Karpas-422 (cell line): ENCODE results near the gene MSRB2. TPM values are rescaled to one million over a fixed set of nuclear protein-coding genes. Genes with fewer than 3 reads are reported as not detected.
A peak's percentile ranks its signal among the peaks of the same experiment; 100 is the strongest.

Experiments
- DNase-seq: peaks from one replicate; pipeline ENCODE4 v3.0.0-alpha.2; 2015
- H2AFZ ChIP-seq: fragments of 200-600 bp; sonication (generic); 2 replicates; pipeline ENCODE4 v1.6.1; 2014; ENCODE audit warnings: antibody characterized with exemption, low read length, mixed read lengths
- H3K27ac ChIP-seq: fragments of 200-600 bp; sonication (generic); 2 replicates; pipeline ENCODE4 v1.5.1; 2014; ENCODE audit warnings: mild to moderate bottlenecking, low read length, moderate library complexity
- H3K27me3 ChIP-seq: fragments of 200-600 bp; sonication (generic); 2 replicates; pipeline ENCODE4 v1.6.1; 2014; ENCODE audit warnings: low read length, mixed read lengths
- H3K36me3 ChIP-seq: fragments of 200-600 bp; sonication (generic); 2 replicates; pipeline ENCODE4 v1.6.1; 2014; ENCODE audit warnings: low read length, mixed read lengths; ENCODE audit not compliant: insufficient read depth
- H3K4me1 ChIP-seq: fragments of 200-600 bp; sonication (generic); 2 replicates; pipeline ENCODE4 v1.6.1; 2014; ENCODE audit warnings: mild to moderate bottlenecking, low read length, mixed read lengths
- H3K4me2 ChIP-seq: fragments of 200-600 bp; sonication (generic); 2 replicates; pipeline ENCODE4 v1.6.1; 2014; ENCODE audit warnings: low read length, low read depth, mild to moderate bottlenecking; ENCODE audit not compliant: poor library complexity, severe bottlenecking
- H3K4me3 ChIP-seq: fragments of 200-600 bp; sonication (generic); 2 replicates; pipeline ENCODE4 v1.5.1; 2014; ENCODE audit warnings: mild to moderate bottlenecking, antibody characterized with exemption, low read length, mixed read lengths
- H3K79me2 ChIP-seq: fragments of 200-600 bp; sonication (generic); 2 replicates; pipeline ENCODE4 v1.6.1; 2014; ENCODE audit warnings: mild to moderate bottlenecking, low read length, mixed read lengths
- H3K9ac ChIP-seq: fragments of 200-600 bp; sonication (generic); 2 replicates; pipeline ENCODE4 v1.6.0; 2014; ENCODE audit warnings: low read length
- H3K9me2 ChIP-seq: fragments of 200-600 bp; sonication (generic), shearing (Covaris generic); replicated peaks from 2 replicates; pipeline ENCODE4 v1.6.0; 2014; ENCODE audit warnings: mild to moderate bottlenecking, low read length, moderate library complexity; ENCODE audit not compliant: insufficient read depth
- H3K9me3 ChIP-seq: fragments of 300-700, 200-600 bp; sonication (generic); 2 replicates; pipeline ENCODE4 v1.6.1; 2014; ENCODE audit warnings: low read length, mixed read lengths
- H4K20me1 ChIP-seq: fragments of 200-600 bp; sonication (generic); 2 replicates; pipeline ENCODE4 v1.6.1; 2014; ENCODE audit warnings: mild to moderate bottlenecking, antibody characterized with exemption, low read length, low read depth; ENCODE audit not compliant: insufficient read depth
- total RNA-seq: library from RNA; depleted of rRNA; stranded (reverse); fragments of >200 nt; shearing (Covaris generic); gene quantifications from 2 replicates; pipeline ENCODE4 v1.2.3, GENCODE V29; 2014; ENCODE audit warnings: low replicate concordance

Gene MSRB2
- total RNA-seq, 1 experiment from 2014 or later = 12.3 TPM

- H2AFZ ChIP-seq = no peak overlapping the region
- H3K9me2 ChIP-seq = no peaks in the 10 kb centered on the region
- H3K4me3 ChIP-seq = no peak overlapping the region
- H3K4me2 ChIP-seq = no peak overlapping the region
- no peak for DNase-seq
- H3K9ac ChIP-seq = no peak overlapping the region
- H3K27me3 ChIP-seq = no peaks in the 10 kb centered on the region
- H3K9me3 ChIP-seq = no peaks in the 10 kb centered on the region
- H3K36me3 ChIP-seq = no peaks in the 10 kb centered on the region
- H4K20me1 ChIP-seq = no peaks in the 10 kb centered on the region
- no peaks in the 10 kb centered on the region for H3K79me2 ChIP-seq
- H3K4me1 ChIP-seq = no peaks in the 10 kb centered on the region
- no peak overlapping the region for H3K27ac ChIP-seq
Measured at GRCh38 chr10:23079700-23080099, 15.7 kb upstream of the MSRB2 start.

GRCh38 chr10:23080262-23080661, 15.1 kb upstream of the MSRB2 start:
- Histone ChIP-seq H3K9me2 (no peaks in the 10 kb centered on the region), H2AFZ (no peak overlapping the region)

DNA sequence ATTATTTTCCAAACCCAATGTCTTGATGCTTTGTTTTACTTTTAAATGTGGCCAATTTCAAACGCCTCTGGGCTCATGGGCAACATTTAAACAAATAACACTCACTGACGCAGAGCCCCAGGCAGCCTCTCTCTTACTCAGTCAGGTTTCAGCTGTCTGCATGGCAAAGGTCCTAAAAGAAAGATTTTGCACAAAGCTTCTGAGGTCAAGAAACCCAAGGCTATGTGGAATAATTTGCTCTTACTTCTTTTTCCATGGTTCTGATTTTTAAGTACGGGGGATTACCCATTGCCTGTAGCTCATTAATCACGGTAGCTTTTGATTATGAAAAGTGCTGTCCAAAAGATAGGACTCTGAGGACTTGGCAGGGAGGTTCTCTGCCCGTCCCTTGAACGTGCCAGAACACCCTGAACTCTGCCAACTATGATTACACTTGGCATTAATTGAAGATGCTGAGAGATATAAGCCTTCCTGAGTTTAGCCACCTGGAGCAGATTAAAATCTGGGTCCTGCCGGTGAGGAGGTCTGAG, 14.1 kb upstream of the MSRB2 start:
- Histone ChIP-seq H3K4me2 (no peak overlapping the region), H3K9ac (no peak overlapping the region), H3K4me3 (no peak overlapping the region), H3K4me1 (no peaks in the 10 kb centered on the region), H4K20me1 (no peaks in the 10 kb centered on the region), H3K27ac (no peak overlapping the region), H3K36me3 (no peaks in the 10 kb centered on the region), H3K27me3 (no peaks in the 10 kb centered on the region), H3K9me2 (no peaks in the 10 kb centered on the region), H3K9me3 (no peaks in the 10 kb centered on the region), H2AFZ (no peak overlapping the region), H3K79me2 (no peaks in the 10 kb centered on the region)
- DNase-seq = no peak

More at GRCh38 chr10:23080262-23080661, 15.1 kb upstream of the MSRB2 start:
- no peaks in the 10 kb centered on the region for H3K36me3 ChIP-seq
- H3K4me3 ChIP-seq = no peak overlapping the region
- H3K79me2 ChIP-seq = no peaks in the 10 kb centered on the region
- no peak overlapping the region for H3K9ac ChIP-seq
- no peak for DNase-seq
- no peak overlapping the region for H3K4me2 ChIP-seq
- H3K4me1 ChIP-seq = no peaks in the 10 kb centered on the region
- no peak overlapping the region for H3K27ac ChIP-seq
- H3K27me3 ChIP-seq = no peaks in the 10 kb centered on the region
- no peaks in the 10 kb centered on the region for H3K9me3 ChIP-seq
- no peaks in the 10 kb centered on the region for H4K20me1 ChIP-seq

- Histone ChIP-seq H3K27ac (no peak overlapping the region), H4K20me1 (no peaks in the 10 kb centered on the region), H3K79me2 (no peaks in the 10 kb centered on the region), H3K4me1 (no peaks in the 10 kb centered on the region), H2AFZ (no peak overlapping the region), H3K9me3 (no peaks in the 10 kb centered on the region), H3K36me3 (no peaks in the 10 kb centered on the region), H3K4me3 (no peak overlapping the region), H3K9ac (no peak overlapping the region), H3K9me2 (no peaks in the 10 kb centered on the region), H3K4me2 (no peak overlapping the region), H3K27me3 (no peaks in the 10 kb centered on the region)
- DNase-seq = peak; percentile 59
Measured at GRCh38 chr10:23081891-23082290, 13.5 kb upstream of the MSRB2 start.

- Histone ChIP-seq H3K9ac (no peak overlapping the region), H2AFZ (no peak overlapping the region), H3K36me3 (no peaks in the 10 kb centered on the region), H3K4me2 (no peak overlapping the region), H3K9me3 (no peaks in the 10 kb centered on the region), H3K4me3 (no peak overlapping the region), H4K20me1 (no peaks in the 10 kb centered on the region), H3K4me1 (no peaks in the 10 kb centered on the region), H3K79me2 (no peaks in the 10 kb centered on the region), H3K9me2 (no peaks in the 10 kb centered on the region), H3K27ac (no peak overlapping the region), H3K27me3 (no peaks in the 10 kb centered on the region)
- no peak for DNase-seq
Measured at GRCh38 chr10:23088609-23089008, 6.8 kb upstream of the MSRB2 start.

GRCh38 chr10:23094786-23095403, 484 bp upstream of the MSRB2 start:
- Histone ChIP-seq H2AFZ (no peak overlapping the region), H3K9me3 (no peaks in the 10 kb centered on the region), H3K79me2 (no peaks in the 10 kb centered on the region), H3K4me3 (no peak overlapping the region), H3K36me3 (no peaks in the 10 kb centered on the region), H4K20me1 (peaks cover 8% of the 10 kb centered on the region; the same call in 1 of the 2 replicates), H3K4me1 (peaks cover 15% of the 10 kb centered on the region), H3K4me2 (no peak overlapping the region), H3K9ac (no peak overlapping the region), H3K9me2 (no peaks in the 10 kb centered on the region), H3K27me3 (no peaks in the 10 kb centered on the region), H3K27ac (no peak overlapping the region)
- peak; percentile 43 for DNase-seq

DNA sequence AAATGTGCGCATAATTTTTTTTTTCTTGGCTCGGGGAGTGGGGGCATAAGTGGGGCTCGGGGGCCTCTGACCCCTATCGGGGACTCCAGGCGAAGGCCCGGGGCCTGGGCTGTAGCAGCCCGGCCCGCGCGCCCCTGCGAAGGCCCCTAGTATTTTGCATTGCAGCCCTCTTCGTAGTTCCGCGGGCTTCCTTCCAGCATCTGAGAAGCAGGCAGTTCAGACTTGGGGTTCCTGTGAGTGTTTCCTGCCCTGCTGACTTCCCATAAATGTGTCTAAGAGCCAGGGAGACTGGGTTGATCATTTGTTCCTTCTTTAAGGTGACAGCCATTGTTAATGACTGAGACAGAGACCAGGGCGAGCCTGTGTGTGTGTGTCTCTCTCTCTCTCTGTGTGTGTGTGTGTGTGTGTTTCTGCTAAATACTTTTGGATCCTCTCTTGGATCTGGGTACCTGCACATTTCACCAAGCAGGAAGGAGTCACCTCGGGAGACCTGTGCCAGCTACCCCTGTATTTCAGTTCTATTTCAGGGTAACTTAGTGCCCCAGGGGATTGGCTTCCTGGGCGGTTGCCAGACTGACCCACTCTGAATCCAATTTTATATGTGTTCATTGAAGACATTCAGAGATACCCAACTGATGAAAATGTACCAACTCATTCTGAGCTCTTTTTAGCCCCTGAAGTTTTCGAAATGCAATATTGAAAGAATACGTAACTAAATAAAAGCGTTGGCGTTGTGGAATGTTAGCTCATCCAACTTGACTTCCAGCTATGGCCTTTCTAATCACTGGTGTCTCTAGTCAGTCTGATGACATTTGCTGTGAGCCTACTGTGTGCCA, 805 bp downstream of the MSRB2 start:
- peak overlapping the region; percentile 67 for H2AFZ ChIP-seq
- peak; percentile 82 for DNase-seq
- H3K27ac ChIP-seq = no peak overlapping the region; the same call in 1 of the 2 replicates
- H4K20me1 ChIP-seq = peaks cover 8% of the 10 kb centered on the region; the same call in 1 of the 2 replicates
- H3K9ac ChIP-seq = peak overlapping the region; percentile 88
- H3K9me2 ChIP-seq = no peaks in the 10 kb centered on the region
- H3K4me2 ChIP-seq = peak overlapping the region; percentile 83
- H3K4me3 ChIP-seq = peak overlapping the region; percentile 74
- peaks cover 15% of the 10 kb centered on the region for H3K4me1 ChIP-seq
- H3K36me3 ChIP-seq = no peaks in the 10 kb centered on the region
- no peaks in the 10 kb centered on the region for H3K79me2 ChIP-seq
- no peaks in the 10 kb centered on the region for H3K27me3 ChIP-seq
- H3K9me3 ChIP-seq = no peaks in the 10 kb centered on the region

GRCh38 chr10:23096802-23097549, 1.6 kb downstream of the MSRB2 start:
- peak overlapping the region; percentile 83 for H3K4me2 ChIP-seq
- no peaks in the 10 kb centered on the region for H3K27me3 ChIP-seq
- peaks cover 15% of the 10 kb centered on the region for H3K4me1 ChIP-seq
- H4K20me1 ChIP-seq = peaks cover 8% of the 10 kb centered on the region; the same call in 1 of the 2 replicates
- no peak overlapping the region for H2AFZ ChIP-seq
- peak overlapping the region; percentile 88 for H3K9ac ChIP-seq
- peak; percentile 61 for DNase-seq
- no peak overlapping the region for H3K27ac ChIP-seq
- no peaks in the 10 kb centered on the region for H3K9me3 ChIP-seq
- H3K4me3 ChIP-seq = peak overlapping the region; percentile 74
- H3K36me3 ChIP-seq = no peaks in the 10 kb centered on the region
- H3K79me2 ChIP-seq = no peaks in the 10 kb centered on the region
- no peaks in the 10 kb centered on the region for H3K9me2 ChIP-seq
